ENCODE measurements around the gene LINC01488. TPM values are rescaled to one million over a fixed set of nuclear protein-coding genes. Genes with fewer than 3 reads are reported as not detected.
A peak's percentile ranks its signal among the peaks of the same experiment; 100 is the strongest.

LINC01488 gene
- total and polyA plus RNA-seq, 9 of the 15 experiments (the other 6 are each of a cell fraction or from before 2014, with no cell fraction given), result not detected

- TF ChIP-seq ZMIZ1 (IDR thresholded peaks at IDR 0.05; ENCODE audit: low read depth in 2 of 2, low read length in 2 of 2), result peak in 1 of 2 experiments; percentile 2; a peak in 1 of 4 replicates
- TF ChIP-seq ZBTB33 (CRISPR knock-in tag; IDR thresholded peaks at IDR 0.05), result peak; percentile 34
- peak; percentile 76 for TF ChIP-seq POLR2G (IDR thresholded peaks at IDR 0.05; ENCODE audit: low read depth, low read length)
- TF ChIP-seq ZNF23 (CRISPR knock-in tag; IDR thresholded peaks at IDR 0.05), result no peak
- TF ChIP-seq MTA3 (IDR thresholded peaks at IDR 0.05; ENCODE audit: borderline replicate concordance), result peak; percentile 96
- TF ChIP-seq ZNF311 (CRISPR knock-in tag; IDR thresholded peaks at IDR 0.05), result peak; percentile 4; the same call in 1 of the 2 replicates
- no peak for TF ChIP-seq TCF15 (CRISPR knock-in tag; IDR thresholded peaks at IDR 0.05)
- no peak for TF ChIP-seq ZNF707 (CRISPR knock-in tag; conservative IDR thresholded peaks at IDR 0.05)
- no peak for TF ChIP-seq COPS2 (conservative IDR thresholded peaks at IDR 0.05)
- TF ChIP-seq ZBTB11 (CRISPR knock-in tag; IDR thresholded peaks at IDR 0.05), result peak in 1 of 3 experiments; percentile 59; a peak in 2 of 6 replicates
- no peak for TF ChIP-seq PHB (CRISPR knock-in tag; IDR thresholded peaks at IDR 0.05)
- 0 out of 2 replicates have a peak, but pooled peaks have one; percentile 31 for TF ChIP-seq RFX5 (IDR thresholded peaks at IDR 0.05; ENCODE audit: low read depth, low read length)
- TF ChIP-seq E2F5 (CRISPR knock-in tag; IDR thresholded peaks at IDR 0.05), result no peak
These were observed 36.9 kb upstream of the LINC01488 start (continued) for GRCh38 chr11:69444381-69445130.

All from K562 (cell line).